Measurements from ENCODE around the gene FKBP8.

The FKBP8 gene

DNA sequence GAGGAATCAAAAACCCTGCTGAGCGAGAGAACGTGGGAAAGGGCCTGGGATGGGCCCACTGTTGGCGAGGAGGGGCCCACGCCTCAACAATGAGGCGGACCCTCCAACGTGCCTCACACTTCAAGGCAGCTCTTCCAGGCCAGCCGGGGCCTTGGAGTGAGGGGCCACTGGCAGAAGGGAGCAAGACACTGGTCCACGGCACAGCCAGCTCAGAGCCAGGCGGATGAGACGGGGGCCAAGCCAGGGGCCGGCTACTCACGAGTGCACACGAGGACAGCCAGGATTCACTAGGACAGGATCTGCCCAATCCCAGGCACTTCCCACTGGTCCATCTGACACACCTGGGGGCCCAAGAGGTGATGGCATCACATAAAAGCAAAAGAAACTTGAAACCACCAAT lies 42.0 kb downstream of the FKBP8 start:
- TF ChIP-seq, protein P1, sequence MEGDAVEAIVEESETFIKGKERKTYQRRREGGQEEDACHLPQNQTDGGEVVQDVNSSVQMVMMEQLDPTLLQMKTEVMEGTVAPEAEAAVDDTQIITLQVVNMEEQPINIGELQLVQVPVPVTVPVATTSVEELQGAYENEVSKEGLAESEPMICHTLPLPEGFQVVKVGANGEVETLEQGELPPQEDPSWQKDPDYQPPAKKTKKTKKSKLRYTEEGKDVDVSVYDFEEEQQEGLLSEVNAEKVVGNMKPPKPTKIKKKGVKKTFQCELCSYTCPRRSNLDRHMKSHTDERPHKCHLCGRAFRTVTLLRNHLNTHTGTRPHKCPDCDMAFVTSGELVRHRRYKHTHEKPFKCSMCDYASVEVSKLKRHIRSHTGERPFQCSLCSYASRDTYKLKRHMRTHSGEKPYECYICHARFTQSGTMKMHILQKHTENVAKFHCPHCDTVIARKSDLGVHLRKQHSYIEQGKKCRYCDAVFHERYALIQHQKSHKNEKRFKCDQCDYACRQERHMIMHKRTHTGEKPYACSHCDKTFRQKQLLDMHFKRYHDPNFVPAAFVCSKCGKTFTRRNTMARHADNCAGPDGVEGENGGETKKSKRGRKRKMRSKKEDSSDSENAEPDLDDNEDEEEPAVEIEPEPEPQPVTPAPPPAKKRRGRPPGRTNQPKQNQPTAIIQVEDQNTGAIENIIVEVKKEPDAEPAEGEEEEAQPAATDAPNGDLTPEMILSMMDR (IDR thresholded peaks at IDR 0.05; ENCODE audit: low read depth, low read length): no peak
- no peak for TF ChIP-seq EZH2phosphoT487 (IDR thresholded peaks at IDR 0.05; ENCODE audit: low read depth)
- no peak overlapping the region for H2AFZ ChIP-seq (ENCODE audit: low read depth, low read length)
- H3K4me3 ChIP-seq (ENCODE audit: low read length): no peak overlapping the region
- H3K9me3 ChIP-seq (ENCODE audit: insufficient read depth, low read length): no peaks in the 10 kb centered on the region
- H3K79me2 ChIP-seq (ENCODE audit: low read length): peaks cover 100% of the 10 kb centered on the region
- peaks cover 3% of the 10 kb centered on the region for H3K36me3 ChIP-seq (replicated peaks; ENCODE audit: low read depth, low read length)
- no peak overlapping the region for H3K4me2 ChIP-seq (ENCODE audit: low read length)
- H3K9ac ChIP-seq (ENCODE audit: low read length): no peak overlapping the region
- no peak overlapping the region for H3K27ac ChIP-seq (ENCODE audit: low read length)
- no peaks in the 10 kb centered on the region for H3K27me3 ChIP-seq (ENCODE audit: low read depth, low read length)
- peaks cover 15% of the 10 kb centered on the region for H3K4me1 ChIP-seq (ENCODE audit: low read length)
- peaks cover 99% of the 10 kb centered on the region for H4K20me1 ChIP-seq (ENCODE audit: insufficient read depth, low read length)

DNA sequence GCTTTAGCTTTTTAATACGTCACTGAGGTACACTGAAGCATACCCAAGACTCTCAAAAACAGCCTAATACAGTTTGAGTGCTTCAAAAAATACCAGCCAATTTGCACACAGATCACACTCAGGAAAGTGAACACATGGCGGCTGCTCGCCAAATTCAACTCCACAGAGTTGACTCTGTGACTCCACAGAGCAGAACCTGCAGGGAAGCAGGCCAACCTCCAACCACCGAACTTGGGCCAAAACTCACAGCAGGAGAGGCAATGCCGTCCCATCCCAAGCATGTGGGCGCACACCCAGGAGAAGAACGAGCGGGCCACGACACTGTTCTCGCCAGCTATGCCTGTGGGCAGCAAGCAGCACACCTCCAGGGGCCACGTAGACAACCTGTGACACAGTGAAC lies 42.6 kb downstream of the FKBP8 start:
- no peak for TF ChIP-seq EZH2phosphoT487 (IDR thresholded peaks at IDR 0.05; ENCODE audit: low read depth)
- TF ChIP-seq, protein P1 (IDR thresholded peaks at IDR 0.05; ENCODE audit: low read depth, low read length): no peak
- no peak overlapping the region for H2AFZ ChIP-seq (ENCODE audit: low read depth, low read length)
- no peak overlapping the region for H3K4me3 ChIP-seq (ENCODE audit: low read length)
- no peaks in the 10 kb centered on the region for H3K27me3 ChIP-seq (ENCODE audit: low read depth, low read length)
- H3K4me2 ChIP-seq (ENCODE audit: low read length): no peak overlapping the region
- H3K4me1 ChIP-seq (ENCODE audit: low read length): peaks cover 15% of the 10 kb centered on the region
- H3K9ac ChIP-seq (ENCODE audit: low read length): no peak overlapping the region
- peaks cover 100% of the 10 kb centered on the region for H3K79me2 ChIP-seq (ENCODE audit: low read length)
- no peak overlapping the region for H3K27ac ChIP-seq (ENCODE audit: low read length)
- no peaks in the 10 kb centered on the region for H3K9me3 ChIP-seq (ENCODE audit: insufficient read depth, low read length)
- H3K36me3 ChIP-seq (replicated peaks; ENCODE audit: low read depth, low read length): peaks cover 3% of the 10 kb centered on the region
- peaks cover 99% of the 10 kb centered on the region for H4K20me1 ChIP-seq (ENCODE audit: insufficient read depth, low read length)

DNA sequence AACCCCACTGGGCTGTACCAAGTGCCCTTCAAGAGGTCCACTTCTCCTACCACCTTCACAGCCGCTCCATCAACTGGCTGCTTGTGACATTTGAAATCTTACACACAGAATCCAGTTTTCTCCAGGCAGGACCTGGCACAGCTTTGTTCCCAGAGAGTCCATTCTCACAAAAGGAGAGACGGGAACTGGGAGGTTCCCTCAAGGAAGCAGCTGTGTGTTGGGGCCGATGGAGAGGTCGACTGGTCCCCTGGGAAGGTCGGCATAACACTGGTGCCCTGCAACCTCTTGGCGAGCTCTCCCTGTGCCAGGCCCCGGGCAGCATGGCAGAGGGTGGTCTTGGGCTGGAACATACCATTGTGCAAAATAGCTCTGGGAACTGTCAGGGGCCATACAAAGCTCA lies 43.0 kb downstream of the FKBP8 start:
- H3K36me3 ChIP-seq (replicated peaks; ENCODE audit: low read depth, low read length): peaks cover 3% of the 10 kb centered on the region
- H4K20me1 ChIP-seq (ENCODE audit: insufficient read depth, low read length): peaks cover 99% of the 10 kb centered on the region
- no peak overlapping the region for H3K9ac ChIP-seq (ENCODE audit: low read length)
- no peak overlapping the region for H3K4me2 ChIP-seq (ENCODE audit: low read length)
- H3K27ac ChIP-seq (ENCODE audit: low read length): no peak overlapping the region
- no peak overlapping the region for H3K4me3 ChIP-seq (ENCODE audit: low read length)
- peaks cover 100% of the 10 kb centered on the region for H3K79me2 ChIP-seq (ENCODE audit: low read length)
- H3K4me1 ChIP-seq (ENCODE audit: low read length): peaks cover 15% of the 10 kb centered on the region
- H3K9me3 ChIP-seq (ENCODE audit: insufficient read depth, low read length): no peaks in the 10 kb centered on the region
- TF ChIP-seq, protein P1 (IDR thresholded peaks at IDR 0.05; ENCODE audit: low read depth, low read length): no peak
- no peak for TF ChIP-seq EZH2phosphoT487 (IDR thresholded peaks at IDR 0.05; ENCODE audit: low read depth)
- no peak overlapping the region for H2AFZ ChIP-seq (ENCODE audit: low read depth, low read length)
- no peaks in the 10 kb centered on the region for H3K27me3 ChIP-seq (ENCODE audit: low read depth, low read length)

DNA sequence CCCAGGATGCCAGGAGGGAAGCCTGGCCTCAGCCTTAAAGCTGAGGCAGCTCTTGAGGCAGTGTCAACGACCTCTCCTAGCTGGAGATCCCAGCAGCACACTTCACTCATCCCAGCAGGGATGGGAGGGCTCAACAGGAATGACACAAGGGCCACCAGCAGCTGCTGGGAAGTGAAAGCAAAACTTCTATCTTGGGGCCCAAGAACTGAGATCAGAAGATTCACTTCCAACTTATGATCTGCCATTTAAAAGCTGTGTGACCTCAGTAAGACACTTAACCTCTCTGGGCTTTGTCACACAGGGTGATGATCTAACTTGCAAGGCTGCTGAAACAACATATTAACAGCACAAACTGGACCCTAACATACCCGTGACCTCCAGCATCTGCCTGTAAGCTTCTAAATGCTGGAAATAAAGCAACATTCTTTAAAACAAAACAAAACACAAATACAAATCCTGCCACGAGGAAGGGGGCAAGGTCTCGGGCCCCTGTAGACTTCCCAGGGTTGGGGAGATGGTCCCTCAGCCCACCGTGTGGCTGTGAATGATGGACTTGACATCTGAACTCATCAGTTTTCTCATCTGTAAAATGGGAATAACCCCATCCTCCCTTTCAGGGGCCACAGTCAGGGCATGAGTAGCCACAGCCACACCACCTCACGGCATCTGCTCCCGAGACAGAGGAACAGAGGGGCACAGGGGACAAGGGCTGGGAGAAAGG lies 44.2 kb downstream of the FKBP8 start:
- peaks cover 10% of the 10 kb centered on the region for H3K4me1 ChIP-seq (ENCODE audit: low read length)
- no peak overlapping the region; the same call in 1 of the 2 replicates for H3K4me2 ChIP-seq (ENCODE audit: low read length)
- H3K27me3 ChIP-seq (ENCODE audit: low read depth, low read length): no peaks in the 10 kb centered on the region
- no peak overlapping the region for H3K27ac ChIP-seq (ENCODE audit: low read length)
- H3K9ac ChIP-seq (ENCODE audit: low read length): no peak overlapping the region
- H3K9me3 ChIP-seq (ENCODE audit: insufficient read depth, low read length): no peaks in the 10 kb centered on the region
- peaks cover 99% of the 10 kb centered on the region for H4K20me1 ChIP-seq (ENCODE audit: insufficient read depth, low read length)
- H2AFZ ChIP-seq (ENCODE audit: low read depth, low read length): no peak overlapping the region
- no peak overlapping the region for H3K4me3 ChIP-seq (ENCODE audit: low read length)
- H3K79me2 ChIP-seq (ENCODE audit: low read length): peaks cover 100% of the 10 kb centered on the region
- TF ChIP-seq EZH2phosphoT487 (IDR thresholded peaks at IDR 0.05; ENCODE audit: low read depth): no peak
- TF ChIP-seq, protein P1 (IDR thresholded peaks at IDR 0.05; ENCODE audit: low read depth, low read length): no peak
- peaks cover 3% of the 10 kb centered on the region for H3K36me3 ChIP-seq (replicated peaks; ENCODE audit: low read depth, low read length)
